ENCODE data around the gene UTF1. TPM values are rescaled to one million over a fixed set of nuclear protein-coding genes. Genes with fewer than 3 reads are reported as not detected.
A peak's percentile ranks its signal among the peaks of the same experiment; 100 is the strongest.

The UTF1 gene
- total RNA-seq, 1 donor from 2014 or later = not detected

DNA sequence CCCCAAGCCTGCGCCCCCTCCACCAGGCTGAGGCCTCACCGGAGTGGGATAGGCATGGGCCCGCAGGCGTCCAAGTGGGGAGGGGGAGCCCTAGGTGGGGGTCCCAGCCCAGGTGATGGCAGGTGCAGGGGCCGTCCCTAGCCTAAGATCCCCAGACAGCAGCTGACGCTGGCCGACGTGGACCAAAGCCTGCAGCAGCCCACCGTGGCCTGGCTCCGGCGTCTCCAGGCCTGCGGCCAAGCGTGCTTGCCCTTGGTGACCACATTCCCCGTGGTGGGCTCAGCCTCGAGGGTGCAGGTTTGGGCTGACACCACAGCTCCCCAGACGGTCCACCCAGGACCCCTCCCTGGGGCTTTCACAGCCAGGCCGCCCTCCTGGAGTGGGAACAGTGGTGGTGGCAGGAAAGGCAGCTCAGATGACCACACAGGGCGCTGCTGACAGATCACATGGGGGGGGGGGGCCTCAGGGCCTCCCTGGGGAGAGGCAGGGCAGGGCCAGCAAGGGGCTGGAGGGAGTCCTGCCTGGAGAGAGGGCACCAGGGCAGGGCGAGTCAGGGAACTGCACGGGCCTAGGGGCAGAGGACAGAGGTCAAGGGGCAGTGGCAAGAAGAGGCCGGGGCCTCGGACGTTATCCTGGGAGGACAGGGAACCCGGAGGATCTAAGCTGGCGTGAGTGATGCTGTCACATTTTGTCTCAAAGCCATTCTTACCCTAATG, 47.4 kb downstream of the UTF1 start:
- DNase-seq (ENCODE audit: low spot score) = no peak

- no peak for DNase-seq (ENCODE audit: low spot score)
Observed at GRCh38 chr10:133277993-133278576, 48.1 kb downstream of the UTF1 start.

DNA sequence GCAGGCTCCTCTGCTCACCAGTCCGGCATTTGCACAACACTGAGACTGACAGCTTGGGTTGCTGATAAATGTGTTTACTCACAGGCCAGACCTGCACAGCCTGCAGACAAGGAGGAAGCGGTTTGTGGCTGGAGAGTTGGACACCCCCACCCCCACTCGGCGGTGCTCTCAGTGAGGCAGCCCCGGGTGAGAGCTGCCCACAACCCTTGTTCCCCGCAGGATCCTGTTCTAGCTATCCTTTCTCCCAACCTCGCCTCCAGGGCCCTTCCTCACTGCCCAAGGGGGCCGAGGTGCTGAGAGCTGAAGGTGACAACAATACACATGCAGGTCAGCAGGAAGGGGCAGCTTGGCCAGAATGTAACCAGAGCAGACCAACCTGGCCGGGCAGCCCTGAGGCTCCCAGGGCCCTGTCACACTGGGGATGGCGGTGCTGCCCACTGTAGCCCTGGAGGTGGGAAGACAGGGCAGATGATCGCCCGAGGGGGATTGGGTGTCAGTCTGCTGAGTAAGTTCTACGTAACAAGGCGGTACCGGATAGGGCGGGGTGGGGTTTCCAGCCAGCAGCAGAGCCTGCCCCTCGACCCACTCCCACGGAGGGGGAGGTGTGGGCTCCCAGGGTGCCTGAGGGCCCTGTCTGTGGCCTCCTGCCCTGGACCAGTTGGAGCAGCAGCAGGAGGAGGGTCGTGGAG, 48.7 kb downstream of the UTF1 start:
- DNase-seq (ENCODE audit: low spot score) = peak; percentile 44

- no peak for DNase-seq (ENCODE audit: low spot score)
Observed at GRCh38 chr10:133279326-133280226, 49.6 kb downstream of the UTF1 start.

DNA sequence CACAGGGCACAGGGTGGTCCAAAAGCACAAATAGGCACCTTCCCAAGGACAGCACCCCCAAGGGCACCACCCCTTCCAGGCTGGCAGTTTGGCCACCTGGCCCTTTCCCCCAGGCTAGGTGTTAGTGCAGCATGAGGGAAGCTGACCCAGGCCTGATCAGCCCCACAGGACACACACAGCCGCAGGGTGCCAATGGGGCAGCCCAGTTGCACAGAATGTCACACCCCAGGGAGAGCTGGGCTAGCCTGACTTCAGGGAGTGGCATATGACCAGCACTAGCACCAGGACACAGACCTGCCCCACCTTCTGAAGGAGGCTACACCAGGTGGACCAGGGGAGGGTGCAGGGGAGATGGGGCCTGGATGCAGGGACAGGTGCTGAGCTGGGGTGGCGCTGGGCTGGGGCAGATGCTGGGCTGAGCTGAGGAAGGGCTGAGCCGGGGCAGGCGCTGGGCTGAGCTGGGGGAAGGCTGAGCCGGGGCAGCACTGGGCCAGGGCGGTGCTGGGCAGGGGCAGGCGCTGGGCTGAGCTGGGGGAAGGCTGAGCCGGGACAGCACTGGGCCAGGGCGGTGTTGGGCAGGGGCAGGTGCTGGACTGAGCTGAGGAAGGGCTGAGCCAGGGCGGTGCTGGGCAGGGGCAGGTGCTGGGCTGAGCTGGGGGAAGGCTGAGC, 50.5 kb downstream of the UTF1 start:
- no peak for DNase-seq (ENCODE audit: low spot score)

GRCh38 chr10:133281084-133281483, 51.1 kb downstream of the UTF1 start:
- no peak for DNase-seq (ENCODE audit: low spot score)

Other genes starting within 250 kb of the UTF1 start
- not detected for gene ADGRA1, start 142.3 kb upstream of the UTF1 start, total RNA-seq (ENCODE audit: insufficient read depth, low replicate concordance)
- gene KNDC1, start 70.0 kb upstream of the UTF1 start, total RNA-seq (ENCODE audit: insufficient read depth, low replicate concordance) = 4.8 TPM
- gene VENTX, start 7.6 kb downstream of the UTF1 start, total RNA-seq (ENCODE audit: insufficient read depth, low replicate concordance) = not detected
- gene ADAM8, start 46.7 kb downstream of the UTF1 start, total RNA-seq (ENCODE audit: insufficient read depth, low replicate concordance) = 6.3 TPM
- 34.2 TPM for gene TUBGCP2, start 78.7 kb downstream of the UTF1 start, total RNA-seq (ENCODE audit: insufficient read depth, low replicate concordance)
- 41.9 TPM for gene ZNF511, start 78.7 kb downstream of the UTF1 start, total RNA-seq (ENCODE audit: insufficient read depth, low replicate concordance)
- gene CALY, start 106.7 kb downstream of the UTF1 start, total RNA-seq (ENCODE audit: insufficient read depth, low replicate concordance) = not detected
- not detected for gene PRAP1, start 117.2 kb downstream of the UTF1 start, total RNA-seq (ENCODE audit: insufficient read depth, low replicate concordance)
- 3.4 TPM for gene FUOM, start 127.8 kb downstream of the UTF1 start, total RNA-seq (ENCODE audit: insufficient read depth, low replicate concordance)
- 28.2 TPM for gene ECHS1, start 143.1 kb downstream of the UTF1 start, total RNA-seq (ENCODE audit: insufficient read depth, low replicate concordance)
- gene PAOX, start 149.0 kb downstream of the UTF1 start, total RNA-seq (ENCODE audit: insufficient read depth, low replicate concordance) = 6.3 TPM
- 40.4 TPM for gene MTG1, start 163.9 kb downstream of the UTF1 start, total RNA-seq (ENCODE audit: insufficient read depth, low replicate concordance)
- 0.96 TPM for gene SPRN, start 194.4 kb downstream of the UTF1 start, total RNA-seq (ENCODE audit: insufficient read depth, low replicate concordance)
- gene SCART1, start 223.7 kb downstream of the UTF1 start, total RNA-seq (ENCODE audit: insufficient read depth, low replicate concordance) = 2.9 TPM

Measured in umbilical cord (tissue), 2 donors.